Activated T-cell treated with anti-CD3 and anti-CD28 coated beads for 1 hour (primary cell): Measurements from ENCODE around the gene ANKH.
A peak's percentile ranks its signal among the peaks of the same experiment; 100 is the strongest.
"Not testable (repeated sequence)": the region's sequence is repeated elsewhere in the genome, so short reads cannot be mapped to it uniquely, and the experiment has no call there.

Experiments used
- DNase-seq: peaks from one replicate; pipeline ENCODE4 v3.0.0-alpha.2; 2020; ENCODE audit warnings: low read depth

ANKH gene

GRCh38 chr5:14826714-14827113 lies 44.9 kb downstream of the ANKH start:
- DNase-seq = no peak

GRCh38 chr5:14825977-14826376 lies 45.6 kb downstream of the ANKH start:
- no peak for DNase-seq

GRCh38 chr5:14824499-14824898 lies 47.1 kb downstream of the ANKH start:
- DNase-seq = no peak

GRCh38 chr5:14821100-14821845 lies 50.3 kb downstream of the ANKH start:
- DNase-seq = no peak

GRCh38 chr5:14818931-14819790 lies 52.4 kb downstream of the ANKH start:
- no peak for DNase-seq

GRCh38 chr5:14817762-14818136 lies 53.8 kb downstream of the ANKH start:
- not testable (repeated sequence) for DNase-seq

GRCh38 chr5:14816999-14817761 lies 54.4 kb downstream of the ANKH start:
- no peak for DNase-seq

- DNase-seq = no peak
Measured at GRCh38 chr5:14816374-14816998, 55.1 kb downstream of the ANKH start.

GRCh38 chr5:14813747-14814146 lies 57.8 kb downstream of the ANKH start:
- no peak for DNase-seq

- no peak for DNase-seq
Measured at GRCh38 chr5:14812166-14812565, 59.4 kb downstream of the ANKH start.

- no peak for DNase-seq
Measured at GRCh38 chr5:14810928-14811572, 60.5 kb downstream of the ANKH start.

GRCh38 chr5:14810282-14810681 lies 61.3 kb downstream of the ANKH start:
- no peak for DNase-seq

GRCh38 chr5:14809369-14810155 lies 62.0 kb downstream of the ANKH start:
- DNase-seq = peak; percentile 48

- no peak for DNase-seq
Measured at GRCh38 chr5:14807471-14807870, 64.1 kb downstream of the ANKH start.

- no peak for DNase-seq
Measured at GRCh38 chr5:14806456-14806855, 65.1 kb downstream of the ANKH start.

- DNase-seq = no peak
Measured at GRCh38 chr5:14802541-14802940, 69.0 kb downstream of the ANKH start.

- DNase-seq = no peak
Measured at GRCh38 chr5:14801792-14802191, 69.8 kb downstream of the ANKH start.

- not testable (repeated sequence) for DNase-seq
Measured at GRCh38 chr5:14797385-14797784, 74.2 kb downstream of the ANKH start.

- DNase-seq = no peak
Measured at GRCh38 chr5:14794583-14795230, 76.9 kb downstream of the ANKH start.

- no peak for DNase-seq
Measured at GRCh38 chr5:14793851-14794250, 77.7 kb downstream of the ANKH start.
